GM23338 (cell line): Measurements from ENCODE around the gene PPP2R1A.

ENCODE experiments used
- CREB1 ChIP-seq: fragments of 250-450 bp; sonication (Bioruptor Pico); IDR thresholded peaks from 2 replicates; pipeline ENCODE4 v1.5.0; 2020; ENCODE audit warnings: low read depth, mild to moderate bottlenecking, moderate library complexity
- EZH2 ChIP-seq: fragments of 200-600 bp; sonication (generic); IDR thresholded peaks from one replicate; pipeline ENCODE4 v1.8.0; 2017; ENCODE audit warnings: antibody characterized with exemption, mild to moderate bottlenecking, low read depth; ENCODE audit not compliant: unreplicated experiment
- JUNB ChIP-seq: IDR thresholded peaks from one replicate; pipeline ENCODE4 v1.6.1; 2016; ENCODE audit warnings: antibody characterized with exemption; ENCODE audit not compliant: unreplicated experiment
- POLR2AphosphoS5 ChIP-seq: IDR thresholded peaks from 2 replicates; pipeline ENCODE4 v1.6.1; 2016; ENCODE audit warnings: antibody characterized with exemption, low read depth
- STAT1 ChIP-seq: IDR thresholded peaks from one replicate; pipeline ENCODE4 v1.6.1; 2016; ENCODE audit warnings: antibody characterized with exemption; ENCODE audit not compliant: unreplicated experiment
- TF ChIP-seq, protein P1 (sequence below), 2 experiments: fragments of 200-600 bp in 1 of 2; sonication (generic) in 1 of 2; conservative IDR thresholded peaks; 2 replicates each; pipeline versions ENCODE4 v1.5.1 to v1.6.1; 2016 to 2017; ENCODE audit warnings: antibody characterized with exemption in 2 of 2, low read depth in 2 of 2, mild to moderate bottlenecking in 2 of 2, moderate library complexity in 1 of 2
- TF ChIP-seq, protein P2 (sequence below): IDR thresholded peaks from one replicate; pipeline ENCODE4 v1.6.1; 2018; ENCODE audit warnings: antibody characterized with exemption; ENCODE audit not compliant: unreplicated experiment

- TF ChIP-seq POLR2AphosphoS5 (no peak), CREB1 (CRISPR knock-in tag) (no peak), EZH2 (no peak), STAT1 (no peak), JUNB (no peak)
- TF ChIP-seq, protein P1, sequence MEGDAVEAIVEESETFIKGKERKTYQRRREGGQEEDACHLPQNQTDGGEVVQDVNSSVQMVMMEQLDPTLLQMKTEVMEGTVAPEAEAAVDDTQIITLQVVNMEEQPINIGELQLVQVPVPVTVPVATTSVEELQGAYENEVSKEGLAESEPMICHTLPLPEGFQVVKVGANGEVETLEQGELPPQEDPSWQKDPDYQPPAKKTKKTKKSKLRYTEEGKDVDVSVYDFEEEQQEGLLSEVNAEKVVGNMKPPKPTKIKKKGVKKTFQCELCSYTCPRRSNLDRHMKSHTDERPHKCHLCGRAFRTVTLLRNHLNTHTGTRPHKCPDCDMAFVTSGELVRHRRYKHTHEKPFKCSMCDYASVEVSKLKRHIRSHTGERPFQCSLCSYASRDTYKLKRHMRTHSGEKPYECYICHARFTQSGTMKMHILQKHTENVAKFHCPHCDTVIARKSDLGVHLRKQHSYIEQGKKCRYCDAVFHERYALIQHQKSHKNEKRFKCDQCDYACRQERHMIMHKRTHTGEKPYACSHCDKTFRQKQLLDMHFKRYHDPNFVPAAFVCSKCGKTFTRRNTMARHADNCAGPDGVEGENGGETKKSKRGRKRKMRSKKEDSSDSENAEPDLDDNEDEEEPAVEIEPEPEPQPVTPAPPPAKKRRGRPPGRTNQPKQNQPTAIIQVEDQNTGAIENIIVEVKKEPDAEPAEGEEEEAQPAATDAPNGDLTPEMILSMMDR (conservative IDR thresholded peaks at IDR 0.05; ENCODE audit: low read depth in 2 of 2) = no peak
- TF ChIP-seq, protein P2, sequence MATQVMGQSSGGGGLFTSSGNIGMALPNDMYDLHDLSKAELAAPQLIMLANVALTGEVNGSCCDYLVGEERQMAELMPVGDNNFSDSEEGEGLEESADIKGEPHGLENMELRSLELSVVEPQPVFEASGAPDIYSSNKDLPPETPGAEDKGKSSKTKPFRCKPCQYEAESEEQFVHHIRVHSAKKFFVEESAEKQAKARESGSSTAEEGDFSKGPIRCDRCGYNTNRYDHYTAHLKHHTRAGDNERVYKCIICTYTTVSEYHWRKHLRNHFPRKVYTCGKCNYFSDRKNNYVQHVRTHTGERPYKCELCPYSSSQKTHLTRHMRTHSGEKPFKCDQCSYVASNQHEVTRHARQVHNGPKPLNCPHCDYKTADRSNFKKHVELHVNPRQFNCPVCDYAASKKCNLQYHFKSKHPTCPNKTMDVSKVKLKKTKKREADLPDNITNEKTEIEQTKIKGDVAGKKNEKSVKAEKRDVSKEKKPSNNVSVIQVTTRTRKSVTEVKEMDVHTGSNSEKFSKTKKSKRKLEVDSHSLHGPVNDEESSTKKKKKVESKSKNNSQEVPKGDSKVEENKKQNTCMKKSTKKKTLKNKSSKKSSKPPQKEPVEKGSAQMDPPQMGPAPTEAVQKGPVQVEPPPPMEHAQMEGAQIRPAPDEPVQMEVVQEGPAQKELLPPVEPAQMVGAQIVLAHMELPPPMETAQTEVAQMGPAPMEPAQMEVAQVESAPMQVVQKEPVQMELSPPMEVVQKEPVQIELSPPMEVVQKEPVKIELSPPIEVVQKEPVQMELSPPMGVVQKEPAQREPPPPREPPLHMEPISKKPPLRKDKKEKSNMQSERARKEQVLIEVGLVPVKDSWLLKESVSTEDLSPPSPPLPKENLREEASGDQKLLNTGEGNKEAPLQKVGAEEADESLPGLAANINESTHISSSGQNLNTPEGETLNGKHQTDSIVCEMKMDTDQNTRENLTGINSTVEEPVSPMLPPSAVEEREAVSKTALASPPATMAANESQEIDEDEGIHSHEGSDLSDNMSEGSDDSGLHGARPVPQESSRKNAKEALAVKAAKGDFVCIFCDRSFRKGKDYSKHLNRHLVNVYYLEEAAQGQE = no peak
These were observed 19.0 kb upstream of the PPP2R1A start for GRCh38 chr19:52170863-52171320.
